SK-N-SH (cell line): ENCODE measurements around the gene RBM33. TPM values are rescaled to one million over a fixed set of nuclear protein-coding genes. Genes with fewer than 3 reads are reported as not detected.

ENCODE experiments used
- CTCF ChIA-PET: fragments of 300-600, 350-600 bp; formaldehyde crosslinking; extraction: SDS; loops from one replicate; lab custom pipeline; 2021; lab: Yijun Ruan, JAX
- POLR2A ChIA-PET: fragments of 350-600 bp; sonication (Branson Sonifier 250); formaldehyde crosslinking; extraction: SDS; loops from one replicate; lab custom pipeline; 2020; ENCODE audit warnings: antibody characterized with exemption, inconsistent platforms; lab: Yijun Ruan, JAX
- DNase-seq: peaks from one replicate; pipeline ENCODE4 v3.0.0; 2012
- H2AFZ ChIP-seq: fragments of 200-600 bp; sonication (generic); 2 replicates; pipeline ENCODE4 v1.8.1; 2016; ENCODE audit warnings: antibody characterized with exemption, mild to moderate bottlenecking, low read depth
- H3F3A ChIP-seq: fragments of 200-600 bp; sonication (generic); replicated peaks from 2 replicates; pipeline ENCODE3; 2016; ENCODE audit warnings: antibody characterized with exemption, mild to moderate bottlenecking; ENCODE audit not compliant: insufficient read depth
- H3K27ac ChIP-seq, 2 experiments: fragments of 200-500 bp in 1 of 2; fragments of 200-600 bp in 1 of 2; sonication (Bioruptor generic) in 1 of 2; sonication (generic), shearing (Covaris generic) in 1 of 2; 2 replicates each; pipeline versions ENCODE4 v1.5.1 to v1.6.1; 2014 to 2016; ENCODE audit warnings: low read depth in 2 of 2, inconsistent platforms in 1 of 2, low read length in 1 of 2, mild to moderate bottlenecking in 1 of 2, mixed read lengths in 1 of 2
- H3K27me3 ChIP-seq: fragments of 200-600 bp; sonication (generic), shearing (Covaris generic); 2 replicates; pipeline ENCODE4 v1.6.1; 2016; ENCODE audit warnings: mixed run types; ENCODE audit not compliant: insufficient read depth
- H3K36me3 ChIP-seq, 2 experiments: fragments of 200-500 bp in 1 of 2; fragments of 200-600 bp in 1 of 2; sonication (Bioruptor generic) in 1 of 2; sonication (generic) in 1 of 2; replicated peaks in 1 of 2; 2 replicates each; pipeline versions ENCODE3 to v1.5.1; 2014 to 2016; ENCODE audit warnings: low read length in 1 of 2, mild to moderate bottlenecking in 1 of 2; ENCODE audit not compliant: insufficient read depth in 2 of 2, control insufficient read depth in 1 of 2
- H3K4me1 ChIP-seq, 2 experiments: fragments of 200-500 bp in 1 of 2; fragments of 200-600 bp in 1 of 2; sonication (Bioruptor generic) in 1 of 2; sonication (generic), shearing (Covaris generic) in 1 of 2; 2 replicates each; pipeline versions ENCODE4 v1.5.1 to v1.6.1; 2014 to 2016; ENCODE audit warnings: low read depth in 1 of 2, low read length in 1 of 2, mixed run types in 1 of 2; ENCODE audit not compliant: insufficient read depth in 2 of 2, control insufficient read depth in 1 of 2
- H3K4me2 ChIP-seq: fragments of 200-600 bp; sonication (generic), shearing (Covaris generic); 2 replicates; pipeline ENCODE4 v1.6.1; 2017; ENCODE audit warnings: mixed run types
- H3K4me3 ChIP-seq, 2 experiments: fragments of 200-500 bp in 1 of 2; fragments of 200-600 bp in 1 of 2; sonication (Bioruptor generic) in 1 of 2; sonication (generic), shearing (Covaris generic) in 1 of 2; 2 replicates each; pipeline versions ENCODE4 v1.5.1 to v1.8.1; 2014 to 2016; ENCODE audit warnings: low read depth in 2 of 2, inconsistent platforms in 1 of 2, low read length in 1 of 2, mild to moderate bottlenecking in 1 of 2, mixed read lengths in 1 of 2, moderate library complexity in 1 of 2
- H3K79me2 ChIP-seq: fragments of 200-600 bp; sonication (generic); 2 replicates; pipeline ENCODE4 v1.8.1; 2017; ENCODE audit warnings: mild to moderate bottlenecking; ENCODE audit not compliant: insufficient read depth
- H3K9ac ChIP-seq: fragments of 200-600 bp; sonication (generic); 2 replicates; pipeline ENCODE4 v1.6.1; 2017; ENCODE audit warnings: mixed run types
- H3K9me2 ChIP-seq: fragments of 200-600 bp; sonication (generic); 2 replicates; pipeline ENCODE4 v1.6.1; 2017; ENCODE audit warnings: mixed run types
- H3K9me3 ChIP-seq: fragments of 200-600 bp; sonication (generic); 2 replicates; pipeline ENCODE4 v1.6.1; 2017; ENCODE audit warnings: mixed run types, mild to moderate bottlenecking, moderate library complexity
- H4K20me1 ChIP-seq: fragments of 200-600 bp; sonication (generic); 2 replicates; pipeline ENCODE4 v1.6.1; 2017; ENCODE audit warnings: mild to moderate bottlenecking, mixed run types; ENCODE audit not compliant: insufficient read depth
- EP300 ChIP-seq, 2 experiments: IDR thresholded peaks; 2 replicates each; pipeline versions ENCODE4 v1.4.0 to v1.6.1; 2012; ENCODE audit warnings: borderline replicate concordance in 1 of 2, low read depth in 1 of 2, low read length in 1 of 2
- FOSL2 ChIP-seq: IDR thresholded peaks from 2 replicates; pipeline ENCODE4 v1.4.0; 2012; ENCODE audit warnings: low read depth, mild to moderate bottlenecking, moderate library complexity, borderline replicate concordance
- FOXM1 ChIP-seq: IDR thresholded peaks from 2 replicates; pipeline ENCODE4 v1.4.0; 2012; ENCODE audit warnings: low read depth, mild to moderate bottlenecking
- GABPA ChIP-seq: IDR thresholded peaks from 2 replicates; pipeline ENCODE4 v1.4.0; 2012; ENCODE audit warnings: low read depth, mild to moderate bottlenecking
- JUND ChIP-seq: IDR thresholded peaks from 2 replicates; pipeline ENCODE4 v1.4.0; 2012
- MAX ChIP-seq: IDR thresholded peaks from 2 replicates; pipeline ENCODE4 v1.4.0; 2012; ENCODE audit warnings: low read depth
- NFIC ChIP-seq: IDR thresholded peaks from 2 replicates; pipeline ENCODE4 v1.4.0; 2012; ENCODE audit warnings: borderline replicate concordance
- POLR2AphosphoS5 ChIP-seq: IDR thresholded peaks from 2 replicates; pipeline ENCODE4 v1.6.1; 2012; ENCODE audit warnings: low read depth, low read length
- RAD21 ChIP-seq: IDR thresholded peaks from 2 replicates; pipeline ENCODE4 v1.6.1; 2012; ENCODE audit warnings: mild to moderate bottlenecking, low read length
- RFX5 ChIP-seq: IDR thresholded peaks from 2 replicates; pipeline ENCODE4 v1.6.1; 2012; ENCODE audit warnings: mild to moderate bottlenecking, improper control_type of control experiment, low read length
- SIN3A ChIP-seq: IDR thresholded peaks from 2 replicates; pipeline ENCODE4 v1.6.1; 2012; ENCODE audit warnings: low read depth, mild to moderate bottlenecking, low read length, moderate library complexity, borderline replicate concordance
- TAF1 ChIP-seq: IDR thresholded peaks from 2 replicates; pipeline ENCODE4 v1.6.1; 2012; ENCODE audit warnings: low read depth, mild to moderate bottlenecking, low read length, moderate library complexity, borderline replicate concordance
- TEAD4 ChIP-seq: IDR thresholded peaks from 2 replicates; pipeline ENCODE4 v1.4.0; 2012; ENCODE audit warnings: mild to moderate bottlenecking, borderline replicate concordance; ENCODE audit not compliant: insufficient read depth
- USF1 ChIP-seq: IDR thresholded peaks from 2 replicates; pipeline ENCODE4 v1.4.0; 2012; ENCODE audit warnings: low read depth, borderline replicate concordance
- WGBS: methylation state at CpG from one replicate; pipeline ENCODE4 v1.1.6; 2017; ENCODE audit warnings: low lambda C conversion rate; 5-methylcytosine and 5-hydroxymethylcytosine counted together
- polyA plus RNA-seq, 3 experiments: library from polyadenylated mRNA; depleted of rRNA; stranded (reverse); fragments of >200 nt; gene quantifications; 2 replicates each; pipeline ENCODE4 v1.2.3, GENCODE V29; 2012
- TF ChIP-seq, protein P1 (sequence below): fragments of 150-350 bp; IDR thresholded peaks from 2 replicates; pipeline ENCODE4 v1.6.1; 2016; ENCODE audit warnings: mild to moderate bottlenecking, low read depth, low read length
- TF ChIP-seq, protein P2 (sequence below): fragments of 150-350 bp; IDR thresholded peaks from 2 replicates; pipeline ENCODE4 v1.6.1; 2017; ENCODE audit warnings: antibody characterized with exemption, low read length, low read depth, borderline replicate concordance
- TF ChIP-seq, protein P3 (sequence below): fragments of 200-600 bp; sonication (generic); IDR thresholded peaks from 2 replicates; pipeline ENCODE4 v1.6.1; 2017; ENCODE audit warnings: antibody characterized with exemption, mild to moderate bottlenecking, moderate library complexity

RBM33 gene
- polyA plus RNA-seq, 1 of the 3 experiments (the other 2 are of a cell fraction), result 13.8 TPM

DNA sequence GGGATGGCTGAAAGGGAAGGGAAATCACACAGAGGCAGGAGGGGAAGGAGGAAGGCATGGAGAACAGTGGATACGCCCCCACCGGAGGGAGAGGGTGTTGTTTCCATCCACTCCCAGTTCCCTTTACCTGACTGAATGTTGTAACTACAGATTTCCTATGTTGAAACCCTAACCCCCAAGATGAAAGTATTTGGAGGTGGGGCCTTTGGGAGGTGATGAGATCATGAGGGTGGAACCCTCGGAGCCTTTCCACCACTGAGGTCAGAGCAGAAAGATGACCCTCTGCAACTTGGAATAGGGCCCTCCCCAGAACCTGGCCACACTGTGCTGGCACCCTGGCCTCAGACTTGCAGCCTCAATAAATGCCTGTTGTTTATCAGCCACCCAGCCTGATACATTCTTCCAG, 49.5 kb upstream of the RBM33 start:
- POLR2A ChIA-PET, result interaction anchor here (0.6 kb wide), 1 partner anchor 46 kb away, joined by 4 read pairs; no protein-coding TSS in a partner anchor

GRCh38 chr7:155597753-155598140, 46.7 kb upstream of the RBM33 start:
- Histone ChIP-seq H3K9ac (no peak overlapping the region), H3K4me1 (peaks cover 0 to 3% of the 10 kb centered on the region in 2 experiments; a peak in 1 of 4 replicates), H3F3A (no peaks in the 10 kb centered on the region), H3K9me2 (no peaks in the 10 kb centered on the region), H3K4me2 (no peak overlapping the region), H3K4me3 (no peak overlapping the region), H2AFZ (no peak overlapping the region), H4K20me1 (no peaks in the 10 kb centered on the region), H3K9me3 (no peaks in the 10 kb centered on the region), H3K36me3 (no peaks in the 10 kb centered on the region), H3K79me2 (no peaks in the 10 kb centered on the region), H3K27ac (no peak overlapping the region), H3K27me3 (peaks cover 22% of the 10 kb centered on the region; the same call in 1 of the 2 replicates)
- 62% methylated on average over 1 of the region's 1 CpG for WGBS
- DNase-seq, result no peak
- ChIA-PET CTCF (interaction anchor here (0.7 to 13.5 kb wide), 13 partner anchors 11 to 217 kb away, joined by 3 to 470 read pairs (median 16); no protein-coding TSS in a partner anchor), POLR2A (no interaction called here)
- TF ChIP-seq JUND (no peak), EP300 (IDR thresholded peaks at IDR 0.05; ENCODE audit: borderline replicate concordance in 1 of 2, low read depth in 1 of 2, low read length in 1 of 2) (no peak), FOSL2 (no peak), RFX5 (no peak), SIN3A (no peak), POLR2AphosphoS5 (no peak), FOXM1 (no peak), TEAD4 (no peak), TAF1 (no peak), USF1 (no peak), GABPA (no peak)
- TF ChIP-seq, protein P1, sequence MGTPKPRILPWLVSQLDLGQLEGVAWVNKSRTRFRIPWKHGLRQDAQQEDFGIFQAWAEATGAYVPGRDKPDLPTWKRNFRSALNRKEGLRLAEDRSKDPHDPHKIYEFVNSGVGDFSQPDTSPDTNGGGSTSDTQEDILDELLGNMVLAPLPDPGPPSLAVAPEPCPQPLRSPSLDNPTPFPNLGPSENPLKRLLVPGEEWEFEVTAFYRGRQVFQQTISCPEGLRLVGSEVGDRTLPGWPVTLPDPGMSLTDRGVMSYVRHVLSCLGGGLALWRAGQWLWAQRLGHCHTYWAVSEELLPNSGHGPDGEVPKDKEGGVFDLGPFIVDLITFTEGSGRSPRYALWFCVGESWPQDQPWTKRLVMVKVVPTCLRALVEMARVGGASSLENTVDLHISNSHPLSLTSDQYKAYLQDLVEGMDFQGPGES, result no peak
- TF ChIP-seq, protein P2, sequence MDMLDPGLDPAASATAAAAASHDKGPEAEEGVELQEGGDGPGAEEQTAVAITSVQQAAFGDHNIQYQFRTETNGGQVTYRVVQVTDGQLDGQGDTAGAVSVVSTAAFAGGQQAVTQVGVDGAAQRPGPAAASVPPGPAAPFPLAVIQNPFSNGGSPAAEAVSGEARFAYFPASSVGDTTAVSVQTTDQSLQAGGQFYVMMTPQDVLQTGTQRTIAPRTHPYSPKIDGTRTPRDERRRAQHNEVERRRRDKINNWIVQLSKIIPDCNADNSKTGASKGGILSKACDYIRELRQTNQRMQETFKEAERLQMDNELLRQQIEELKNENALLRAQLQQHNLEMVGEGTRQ, result no peak

More for the DNA sequence above, 49.5 kb upstream of the RBM33 start:
- peaks cover 0 to 12% of the 10 kb centered on the region in 2 experiments; a peak in 1 of 4 replicates for H3K4me1 ChIP-seq
- H3K27ac ChIP-seq, result no peak overlapping the region
- no peaks in the 10 kb centered on the region for H3F3A ChIP-seq
- TF ChIP-seq MAX (no peak), NFIC (no peak), RFX5 (no peak), USF1 (no peak), GABPA (no peak), JUND (no peak), RAD21 (no peak)
- TF ChIP-seq, protein P3, sequence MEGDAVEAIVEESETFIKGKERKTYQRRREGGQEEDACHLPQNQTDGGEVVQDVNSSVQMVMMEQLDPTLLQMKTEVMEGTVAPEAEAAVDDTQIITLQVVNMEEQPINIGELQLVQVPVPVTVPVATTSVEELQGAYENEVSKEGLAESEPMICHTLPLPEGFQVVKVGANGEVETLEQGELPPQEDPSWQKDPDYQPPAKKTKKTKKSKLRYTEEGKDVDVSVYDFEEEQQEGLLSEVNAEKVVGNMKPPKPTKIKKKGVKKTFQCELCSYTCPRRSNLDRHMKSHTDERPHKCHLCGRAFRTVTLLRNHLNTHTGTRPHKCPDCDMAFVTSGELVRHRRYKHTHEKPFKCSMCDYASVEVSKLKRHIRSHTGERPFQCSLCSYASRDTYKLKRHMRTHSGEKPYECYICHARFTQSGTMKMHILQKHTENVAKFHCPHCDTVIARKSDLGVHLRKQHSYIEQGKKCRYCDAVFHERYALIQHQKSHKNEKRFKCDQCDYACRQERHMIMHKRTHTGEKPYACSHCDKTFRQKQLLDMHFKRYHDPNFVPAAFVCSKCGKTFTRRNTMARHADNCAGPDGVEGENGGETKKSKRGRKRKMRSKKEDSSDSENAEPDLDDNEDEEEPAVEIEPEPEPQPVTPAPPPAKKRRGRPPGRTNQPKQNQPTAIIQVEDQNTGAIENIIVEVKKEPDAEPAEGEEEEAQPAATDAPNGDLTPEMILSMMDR, result no peak
- no peak overlapping the region for H3K9ac ChIP-seq
- H3K9me2 ChIP-seq, result no peaks in the 10 kb centered on the region
- WGBS, result 64% methylated on average over 3 of the region's 3 CpGs
- no peaks in the 10 kb centered on the region for H3K9me3 ChIP-seq
- DNase-seq, result no peak
- H3K4me3 ChIP-seq, result no peak overlapping the region
- H3K27me3 ChIP-seq, result peaks cover 16% of the 10 kb centered on the region; the same call in 1 of the 2 replicates
- no peak overlapping the region for H2AFZ ChIP-seq
- CTCF ChIA-PET, result interaction anchor here (1.0 to 13.5 kb wide), 4 partner anchors 60 to 215 kb away, joined by 3 to 470 read pairs (median 53); no protein-coding TSS in a partner anchor
- H4K20me1 ChIP-seq, result no peaks in the 10 kb centered on the region
- no peak overlapping the region for H3K4me2 ChIP-seq
- no peaks in the 10 kb centered on the region for H3K79me2 ChIP-seq
- no peaks in the 10 kb centered on the region for H3K36me3 ChIP-seq
